PC-9 (cell line): ENCODE measurements around the gene JAK1. TPM values are rescaled to one million over a fixed set of nuclear protein-coding genes. Genes with fewer than 3 reads are reported as not detected.

Source experiments
- BruUV-seq: library from RNA; stranded (reverse); fragments of 400-500 nt; replicated peaks from 2 replicates; lab custom pipeline; 2021; lab: Mats Ljungman, UMichigan
- CTCF ChIA-PET: fragments of 300-600 bp; sonication (Branson Sonifier 250); formaldehyde crosslinking; loops from one replicate; lab custom pipeline; 2022; ENCODE audit warnings: antibody characterized with exemption; lab: Charles Lee
- POLR2A ChIA-PET: fragments of 300-600 bp; sonication (Branson Sonifier 250); formaldehyde crosslinking; loops from one replicate; lab custom pipeline; 2022; ENCODE audit warnings: antibody characterized with exemption; ENCODE audit not compliant: unreplicated experiment; lab: Charles Lee
- DNase-seq, 2 experiments: peaks; one replicate each; pipeline versions ENCODE4 v3.0.0 to v3.0.0-alpha.2; 2015 to 2022; ENCODE audit warnings: mixed read lengths in 1 of 2
- H2AFZ ChIP-seq: fragments of 200-600 bp; sonication (generic); 2 replicates; pipeline ENCODE4 v1.8.1; 2017; ENCODE audit warnings: antibody characterized with exemption
- H3F3A ChIP-seq: fragments of 200-600 bp; sonication (generic); 2 replicates; pipeline ENCODE4 v1.8.1; 2017; ENCODE audit warnings: antibody characterized with exemption, mild to moderate bottlenecking, low read depth; ENCODE audit not compliant: insufficient read depth
- H3K27ac ChIP-seq: fragments of 200-600 bp; sonication (generic); 2 replicates; pipeline ENCODE4 v1.6.1; 2016; ENCODE audit warnings: mixed run types
- H3K27me3 ChIP-seq: fragments of 200-600 bp; sonication (generic); 2 replicates; pipeline ENCODE4 v1.6.1; 2016; ENCODE audit warnings: low read depth, mixed run types; ENCODE audit not compliant: insufficient read depth
- H3K36me3 ChIP-seq: fragments of 200-600 bp; sonication (generic); 2 replicates; pipeline ENCODE4 v1.6.1; 2016; ENCODE audit warnings: low read depth, mixed run types
- H3K4me1 ChIP-seq: fragments of 200-600 bp; sonication (generic); replicated peaks from 2 replicates; pipeline ENCODE4 v1.6.1; 2016; ENCODE audit warnings: mixed run types; ENCODE audit not compliant: insufficient read depth
- H3K4me2 ChIP-seq: fragments of 200-600 bp; sonication (generic); 2 replicates; pipeline ENCODE4 v1.6.1; 2017; ENCODE audit warnings: mixed run types
- H3K4me3 ChIP-seq: fragments of 200-600 bp; sonication (generic); 2 replicates; pipeline ENCODE4 v1.6.1; 2016; ENCODE audit warnings: mixed run types
- H3K79me2 ChIP-seq: fragments of 200-600 bp; sonication (generic); 2 replicates; pipeline ENCODE4 v1.6.1; 2017; ENCODE audit warnings: low read depth, mixed run types
- H3K9me2 ChIP-seq: fragments of 200-600 bp; sonication (generic); 2 replicates; pipeline ENCODE4 v1.8.1; 2017; ENCODE audit warnings: mild to moderate bottlenecking; ENCODE audit not compliant: insufficient read depth
- H3K9me3 ChIP-seq: fragments of 200-600 bp; sonication (generic); 2 replicates; pipeline ENCODE4 v1.8.1; 2016; ENCODE audit warnings: low read depth; ENCODE audit not compliant: insufficient read depth
- H4K20me1 ChIP-seq: fragments of 200-600 bp; sonication (generic); 2 replicates; pipeline ENCODE4 v1.8.1; 2017; ENCODE audit not compliant: insufficient read depth
- EZH2 ChIP-seq: fragments of 200-600 bp; sonication (generic); IDR thresholded peaks from 2 replicates; pipeline ENCODE4 v1.8.0; 2017; ENCODE audit warnings: antibody characterized with exemption, low read depth
- intact Hi-C: fragments of 100-400 bp; cut with micrococcal nuclease; formaldehyde crosslinking; loops from one replicate; pipeline ENCODE4 v1.10.0; 2022; ENCODE audit not compliant: unreplicated experiment
- total RNA-seq: library from RNA; stranded (reverse); gene quantifications from 2 replicates; pipeline ENCODE4 v1.2.3, GENCODE V29; 2021
- TF ChIP-seq, protein P1 (sequence below): fragments of 200-600 bp; sonication (generic); conservative IDR thresholded peaks from 2 replicates; pipeline ENCODE4 v1.6.1; 2017; ENCODE audit warnings: mixed run types, antibody characterized with exemption, mild to moderate bottlenecking, moderate library complexity

JAK1 gene
- total RNA-seq, 1 experiment from 2014 or later = 88.5 TPM

DNA sequence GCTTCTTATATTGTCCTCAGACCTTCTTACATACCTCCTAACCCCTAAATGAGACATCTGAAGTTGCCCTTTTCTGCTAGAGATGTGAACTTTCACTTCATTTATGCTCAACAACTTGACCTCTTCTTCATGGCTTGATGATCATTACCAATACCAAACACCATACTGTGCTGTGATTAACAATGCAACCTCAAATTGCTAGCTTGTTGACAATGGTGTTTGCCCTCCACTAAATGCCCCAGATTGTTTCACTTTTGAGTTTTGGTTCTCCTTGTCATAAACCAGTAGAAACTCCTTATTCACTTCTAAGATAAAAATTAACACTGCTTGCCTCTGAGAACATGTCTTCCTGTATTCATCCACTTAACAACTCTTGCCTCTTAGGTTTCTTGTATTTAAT lies 5.6 kb downstream of the JAK1 start:
- no peaks in the 10 kb centered on the region for H3K9me3 ChIP-seq
- H3K36me3 ChIP-seq = no peaks in the 10 kb centered on the region
- no peaks in the 10 kb centered on the region for H3K9me2 ChIP-seq
- ChIA-PET POLR2A (no interaction called here), CTCF (no interaction called here)
- H3K4me2 ChIP-seq = no peak overlapping the region
- no peak overlapping the region for H3K27ac ChIP-seq
- H3F3A ChIP-seq = peaks cover 11% of the 10 kb centered on the region; the same call in 1 of the 2 replicates
- no peak overlapping the region for H2AFZ ChIP-seq
- DNase-seq = no peak
- no peak overlapping the region for H3K4me3 ChIP-seq
- no peaks in the 10 kb centered on the region for H3K27me3 ChIP-seq
- intact Hi-C loops = loop anchor here (10.0 kb wide), 1 partner anchor 214 kb away; no protein-coding TSS in a partner anchor
- peaks cover 91% of the 10 kb centered on the region for H3K79me2 ChIP-seq
- BruUV-seq = no TSS peak
- TF ChIP-seq, protein P1, sequence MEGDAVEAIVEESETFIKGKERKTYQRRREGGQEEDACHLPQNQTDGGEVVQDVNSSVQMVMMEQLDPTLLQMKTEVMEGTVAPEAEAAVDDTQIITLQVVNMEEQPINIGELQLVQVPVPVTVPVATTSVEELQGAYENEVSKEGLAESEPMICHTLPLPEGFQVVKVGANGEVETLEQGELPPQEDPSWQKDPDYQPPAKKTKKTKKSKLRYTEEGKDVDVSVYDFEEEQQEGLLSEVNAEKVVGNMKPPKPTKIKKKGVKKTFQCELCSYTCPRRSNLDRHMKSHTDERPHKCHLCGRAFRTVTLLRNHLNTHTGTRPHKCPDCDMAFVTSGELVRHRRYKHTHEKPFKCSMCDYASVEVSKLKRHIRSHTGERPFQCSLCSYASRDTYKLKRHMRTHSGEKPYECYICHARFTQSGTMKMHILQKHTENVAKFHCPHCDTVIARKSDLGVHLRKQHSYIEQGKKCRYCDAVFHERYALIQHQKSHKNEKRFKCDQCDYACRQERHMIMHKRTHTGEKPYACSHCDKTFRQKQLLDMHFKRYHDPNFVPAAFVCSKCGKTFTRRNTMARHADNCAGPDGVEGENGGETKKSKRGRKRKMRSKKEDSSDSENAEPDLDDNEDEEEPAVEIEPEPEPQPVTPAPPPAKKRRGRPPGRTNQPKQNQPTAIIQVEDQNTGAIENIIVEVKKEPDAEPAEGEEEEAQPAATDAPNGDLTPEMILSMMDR = no peak
- no peak for TF ChIP-seq EZH2
- H4K20me1 ChIP-seq = peaks cover 23% of the 10 kb centered on the region
- H3K4me1 ChIP-seq = peaks cover 23% of the 10 kb centered on the region

DNA sequence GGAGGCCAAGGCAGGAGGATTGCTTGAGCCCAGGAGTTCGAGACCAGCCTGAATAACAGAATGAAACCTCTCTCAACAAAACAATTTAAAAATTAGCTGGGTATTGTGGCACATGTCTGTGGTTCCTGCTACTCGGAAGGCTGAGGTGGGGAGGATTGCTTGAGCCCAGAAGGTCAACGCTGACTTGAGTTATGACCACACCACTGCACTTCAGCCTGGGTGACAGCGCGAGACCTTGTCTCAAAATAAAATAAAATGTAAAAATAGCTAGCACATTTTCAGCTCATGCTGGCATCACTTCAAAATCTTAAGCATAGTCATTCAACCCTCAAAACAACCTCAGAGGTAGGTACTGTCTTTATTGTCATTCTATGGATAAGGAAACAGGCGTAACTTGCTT lies 6.4 kb downstream of the JAK1 start:
- H3K4me3 ChIP-seq = no peak overlapping the region
- no peak overlapping the region for H2AFZ ChIP-seq
- no peaks in the 10 kb centered on the region for H3K27me3 ChIP-seq
- ChIA-PET CTCF (no interaction called here), POLR2A (interaction anchor here (0.6 kb wide), 1 partner anchor 1365 kb away, joined by 10 read pairs; no protein-coding TSS in a partner anchor)
- H3K4me1 ChIP-seq = peaks cover 22% of the 10 kb centered on the region
- H3K9me2 ChIP-seq = no peaks in the 10 kb centered on the region
- H3K79me2 ChIP-seq = peaks cover 91% of the 10 kb centered on the region
- intact Hi-C loops = loop anchor here (10.0 kb wide), 1 partner anchor 215 kb away; no protein-coding TSS in a partner anchor
- no TSS peak for BruUV-seq
- no peaks in the 10 kb centered on the region for H3K9me3 ChIP-seq
- no peaks in the 10 kb centered on the region for H3K36me3 ChIP-seq
- H3K27ac ChIP-seq = no peak overlapping the region
- no peak for TF ChIP-seq EZH2
- TF ChIP-seq, protein P1 = no peak
- H4K20me1 ChIP-seq = peaks cover 21% of the 10 kb centered on the region
- no peak overlapping the region for H3K4me2 ChIP-seq
- DNase-seq = no peak
- peaks cover 11% of the 10 kb centered on the region; the same call in 1 of the 2 replicates for H3F3A ChIP-seq

DNA sequence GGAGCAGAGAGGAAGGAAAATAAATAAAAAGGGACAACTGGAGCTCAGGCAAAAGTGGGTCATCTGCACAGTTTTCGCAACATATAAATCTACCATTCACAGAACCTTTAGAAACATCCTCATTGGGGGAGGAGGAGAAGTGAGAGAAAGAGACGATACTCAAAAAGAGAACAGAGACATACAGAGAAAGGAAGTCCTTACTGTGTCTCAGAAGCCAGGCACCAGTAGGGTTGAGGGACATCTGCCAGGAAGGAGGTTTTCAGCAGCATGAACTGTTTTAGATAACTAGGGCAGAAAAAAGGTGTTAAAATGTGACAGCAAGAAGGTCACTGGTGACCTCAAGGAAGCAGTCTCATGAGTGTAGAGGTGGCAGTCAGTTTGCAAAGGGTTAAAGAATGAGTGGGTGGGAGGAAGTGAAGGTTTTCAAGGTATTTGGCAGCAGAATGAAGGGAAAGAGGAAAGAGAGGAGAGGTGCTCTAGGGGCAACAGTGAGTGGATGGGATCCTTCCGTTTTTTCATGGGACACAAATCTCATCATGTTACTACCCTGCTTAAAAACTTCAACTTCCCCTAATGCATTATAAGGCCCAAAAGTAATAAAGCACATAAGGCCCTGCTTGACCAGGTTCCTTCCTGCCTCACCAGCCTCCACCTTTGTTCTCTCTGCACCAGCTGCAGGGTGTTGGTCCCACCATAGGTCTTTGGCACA lies 9.5 kb downstream of the JAK1 start:
- ChIA-PET POLR2A (no interaction called here), CTCF (no interaction called here)
- Histone ChIP-seq H3F3A (peaks cover 11% of the 10 kb centered on the region; the same call in 1 of the 2 replicates), H3K27me3 (no peaks in the 10 kb centered on the region), H3K4me1 (peaks cover 24% of the 10 kb centered on the region), H3K79me2 (peaks cover 90% of the 10 kb centered on the region), H4K20me1 (0 out of 2 replicates have a peak, but pooled peaks cover 9% of the 10 kb centered on the region), H3K27ac (0 out of 2 replicates have a peak overlapping the region, but pooled peaks have one; percentile 13), H3K9me3 (no peaks in the 10 kb centered on the region), H3K4me3 (no peak overlapping the region), H3K4me2 (peak overlapping the region; percentile 37; the same call in 1 of the 2 replicates), H3K9me2 (no peaks in the 10 kb centered on the region), H2AFZ (no peak overlapping the region), H3K36me3 (no peaks in the 10 kb centered on the region)
- intact Hi-C loops = no loop called here
- DNase-seq = no peak
- BruUV-seq = no TSS peak
- TF ChIP-seq EZH2 = no peak
- TF ChIP-seq, protein P1 = no peak
